Tibial artery (tissue), 4 donors: ENCODE measurements around the gene MYH6.

Source experiments
- DNase-seq, 2 donors: peaks; one replicate each; pipeline ENCODE4 v3.0.0-alpha.2; 2019
- H3K27ac ChIP-seq, 2 donors: fragments of 200-600 bp; sonication (generic) in 1 of 2; 1 replicate in 1 of 2; 2 replicates in 1 of 2; pipeline ENCODE4 v1.5.1; 2018 to 2019; ENCODE audit warnings: mild to moderate bottlenecking in 1 of 2
- H3K27me3 ChIP-seq, 2 donors: fragments of 200-600 bp; sonication (generic) in 1 of 2; one replicate each; pipeline versions ENCODE4 v1.5.1 to v1.6.0; 2016 to 2019
- H3K36me3 ChIP-seq, 3 donors: fragments of 200-600 bp; sonication (generic) in 2 of 3; one replicate each; pipeline ENCODE4 v1.5.1; 2016 to 2019; ENCODE audit warnings: mild to moderate bottlenecking in 2 of 3
- H3K4me1 ChIP-seq, 4 donors: fragments of 200-600 bp; sonication (generic) in 2 of 4; 1 replicate in 3 of 4; 2 replicates in 1 of 4; pipeline ENCODE4 v1.5.1; 2016 to 2019
- H3K4me3 ChIP-seq, 2 donors: fragments of 200-600 bp; sonication (generic) in 1 of 2; 1 replicate in 1 of 2; 2 replicates in 1 of 2; pipeline ENCODE4 v1.5.1; 2018 to 2019; ENCODE audit warnings: mild to moderate bottlenecking in 2 of 2
- H3K9me3 ChIP-seq, 3 donors: fragments of 200-600 bp; sonication (generic) in 1 of 3; one replicate each; pipeline ENCODE4 v1.5.1; 2016 to 2019
- intact Hi-C: fragments of 100-400 bp; cut with DNase I; formaldehyde crosslinking; loops from one replicate; pipeline ENCODE4 v1.15.0; 2023; ENCODE audit warnings: low total_unique reads
- TF ChIP-seq, protein P1 (sequence below), 2 experiments: fragments of 200-600 bp in 1 of 2; fragments of 450-650 bp in 1 of 2; IDR thresholded peaks; one replicate each; pipeline ENCODE4 v1.5.1; 2017 to 2019; ENCODE audit warnings: antibody characterized with exemption in 2 of 2, mild to moderate bottlenecking in 1 of 2, moderate library complexity in 1 of 2

The MYH6 gene

DNA sequence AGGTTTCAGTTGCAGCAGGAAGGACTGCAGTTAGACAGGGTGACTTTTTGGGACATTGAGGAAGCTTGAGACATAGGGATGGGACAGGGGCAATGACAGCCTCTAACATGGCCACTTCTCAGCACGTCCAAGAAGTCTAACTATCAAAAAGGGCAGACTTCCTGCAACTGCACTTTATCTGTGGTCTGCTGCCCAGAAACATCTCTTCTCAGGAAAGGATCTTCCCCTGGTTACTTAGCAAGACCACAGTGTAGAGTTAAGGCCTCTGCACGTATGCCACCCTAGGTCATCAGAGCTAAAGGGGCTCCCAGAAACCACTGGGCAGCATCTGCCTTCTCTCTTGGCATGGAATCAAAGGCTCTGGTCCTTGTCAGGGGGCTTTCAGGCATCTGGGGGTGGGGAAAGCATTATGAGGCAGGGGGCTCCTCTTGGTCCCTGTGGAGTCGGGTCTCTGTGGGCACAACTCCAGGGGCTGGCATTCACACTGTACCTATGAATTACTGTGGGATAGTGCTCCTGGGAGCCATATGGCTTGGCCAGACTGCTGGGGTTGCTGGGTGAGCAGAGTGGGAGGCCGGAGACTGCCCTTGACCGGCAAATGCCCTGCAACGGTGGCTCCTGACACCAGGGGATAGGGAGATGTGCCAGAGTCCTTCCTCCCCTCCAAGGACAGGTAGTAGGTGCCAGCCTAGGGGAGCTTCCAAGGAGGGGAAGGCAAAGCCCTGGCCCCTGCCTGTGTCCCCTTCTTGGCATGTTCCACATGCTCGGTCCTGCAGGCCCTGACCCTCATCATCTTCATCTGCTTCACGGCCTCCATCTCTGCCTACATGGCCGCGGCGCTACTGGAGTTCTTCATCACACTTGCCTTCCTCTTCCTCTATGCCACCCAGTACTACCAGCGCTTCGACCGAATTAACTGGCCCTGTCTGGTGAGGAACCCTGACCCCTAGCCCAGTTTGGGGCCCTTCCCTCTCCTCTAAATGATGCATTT lies 30.2 kb downstream of the MYH6 start:
- peak overlapping the region in 1 of 2 donors; percentile 69 for H3K27ac ChIP-seq
- H3K36me3 ChIP-seq: no peaks in the 10 kb centered on the region
- H3K9me3 ChIP-seq: no peaks in the 10 kb centered on the region
- no peak for DNase-seq
- H3K27me3 ChIP-seq: peaks cover 0 to 23% of the 10 kb centered on the region in 2 donors
- TF ChIP-seq, protein P1, sequence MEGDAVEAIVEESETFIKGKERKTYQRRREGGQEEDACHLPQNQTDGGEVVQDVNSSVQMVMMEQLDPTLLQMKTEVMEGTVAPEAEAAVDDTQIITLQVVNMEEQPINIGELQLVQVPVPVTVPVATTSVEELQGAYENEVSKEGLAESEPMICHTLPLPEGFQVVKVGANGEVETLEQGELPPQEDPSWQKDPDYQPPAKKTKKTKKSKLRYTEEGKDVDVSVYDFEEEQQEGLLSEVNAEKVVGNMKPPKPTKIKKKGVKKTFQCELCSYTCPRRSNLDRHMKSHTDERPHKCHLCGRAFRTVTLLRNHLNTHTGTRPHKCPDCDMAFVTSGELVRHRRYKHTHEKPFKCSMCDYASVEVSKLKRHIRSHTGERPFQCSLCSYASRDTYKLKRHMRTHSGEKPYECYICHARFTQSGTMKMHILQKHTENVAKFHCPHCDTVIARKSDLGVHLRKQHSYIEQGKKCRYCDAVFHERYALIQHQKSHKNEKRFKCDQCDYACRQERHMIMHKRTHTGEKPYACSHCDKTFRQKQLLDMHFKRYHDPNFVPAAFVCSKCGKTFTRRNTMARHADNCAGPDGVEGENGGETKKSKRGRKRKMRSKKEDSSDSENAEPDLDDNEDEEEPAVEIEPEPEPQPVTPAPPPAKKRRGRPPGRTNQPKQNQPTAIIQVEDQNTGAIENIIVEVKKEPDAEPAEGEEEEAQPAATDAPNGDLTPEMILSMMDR (IDR thresholded peaks at IDR 0.05): no peak
- intact Hi-C loops: loop anchor here (5.0 kb wide), 1 partner anchor 111 kb away; no protein-coding TSS in a partner anchor
- H3K4me3 ChIP-seq: no peak overlapping the region
- peaks cover 0 to 6% (median 2%) of the 10 kb centered on the region in 4 donors for H3K4me1 ChIP-seq

DNA sequence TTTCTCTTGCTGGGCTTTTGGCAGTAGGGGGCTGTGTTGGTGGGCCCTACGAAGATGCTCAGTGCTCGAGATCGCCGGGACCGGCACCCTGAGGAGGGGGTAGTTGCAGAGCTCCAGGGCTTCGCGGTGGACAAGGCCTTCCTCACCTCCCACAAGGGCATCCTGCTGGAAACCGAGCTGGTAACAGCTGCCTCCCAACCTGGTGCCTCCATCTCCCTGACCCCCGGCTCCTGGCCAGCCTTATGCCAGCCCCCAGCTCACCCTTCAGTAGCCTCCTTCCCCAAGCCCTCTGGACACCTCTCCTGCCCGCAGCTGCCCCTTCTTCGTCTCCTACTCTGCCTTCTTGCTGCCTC lies 30.9 kb downstream of the MYH6 start:
- intact Hi-C loops: loop anchor here (5.0 kb wide), 1 partner anchor 110 kb away; no protein-coding TSS in a partner anchor
- TF ChIP-seq, protein P1 (IDR thresholded peaks at IDR 0.05): no peak
- peak overlapping the region in 1 of 2 donors; percentile 69 for H3K27ac ChIP-seq
- peak overlapping the region in 1 of 2 donors; percentile 23 for H3K4me3 ChIP-seq
- H3K4me1 ChIP-seq: peaks cover 0 to 6% (median 2%) of the 10 kb centered on the region in 4 donors
- H3K36me3 ChIP-seq: no peaks in the 10 kb centered on the region
- H3K9me3 ChIP-seq: no peaks in the 10 kb centered on the region
- peaks cover 0 to 21% of the 10 kb centered on the region in 2 donors for H3K27me3 ChIP-seq
- no peak for DNase-seq

DNA sequence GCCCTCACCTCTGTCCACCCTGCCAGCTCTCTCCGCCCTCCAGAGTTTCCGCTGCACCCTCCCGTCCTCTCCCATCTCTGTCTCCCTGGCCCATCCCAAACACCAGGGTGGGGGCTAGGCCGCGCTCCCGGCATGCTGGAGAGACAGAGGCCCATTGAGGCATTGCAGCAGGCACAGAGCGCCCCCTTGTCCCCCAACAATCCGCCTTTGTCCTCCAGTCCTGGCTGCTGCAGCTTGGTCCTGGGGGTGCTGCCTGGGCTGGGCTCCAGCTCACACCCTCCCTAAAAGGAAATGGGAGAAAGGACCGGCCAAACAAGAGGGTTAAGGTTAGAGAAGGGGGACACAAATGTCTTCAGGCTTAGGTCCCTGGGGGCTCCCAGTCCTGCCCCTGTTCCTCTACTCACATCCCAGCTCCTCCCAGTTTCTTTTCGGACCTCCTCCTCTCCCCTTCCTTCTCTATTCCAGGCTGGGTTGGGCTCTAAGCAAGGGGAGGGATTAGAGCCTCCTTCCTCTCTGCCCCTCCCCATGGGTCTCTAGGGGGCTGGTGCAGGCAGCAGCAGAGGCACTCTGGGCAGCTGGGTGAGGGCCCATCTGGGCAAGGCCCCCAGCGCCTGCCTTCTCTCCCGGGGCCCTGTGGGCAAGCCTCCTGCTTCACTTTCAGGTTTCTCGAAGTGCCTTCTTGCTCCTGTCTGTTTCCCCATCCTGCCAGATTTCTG lies 31.4 kb downstream of the MYH6 start, which contains the start of gene CMTM5:
Gene CMTM5, plus strand, starts transcription at position 565 of the 716 bp plus-strand sequence. CDS start 206 bp downstream, outside the sequence.
- DNase-seq: no peak
- Histone ChIP-seq H3K4me1 (peaks cover 0 to 6% (median 2%) of the 10 kb centered on the region in 4 donors), H3K36me3 (no peaks in the 10 kb centered on the region), H3K27me3 (peaks cover 0 to 16% of the 10 kb centered on the region in 2 donors), H3K4me3 (peak within 1 kb of the TSS; percentile 23 to 34), H3K27ac (peak within 1 kb of the TSS; percentile 34 to 69), H3K9me3 (no peaks in the 10 kb centered on the region)
- intact Hi-C loops: loop anchor here (5.0 kb wide), 1 partner anchor 109 kb away; no protein-coding TSS in a partner anchor
- TF ChIP-seq, protein P1 (IDR thresholded peaks at IDR 0.05): no peak

DNA sequence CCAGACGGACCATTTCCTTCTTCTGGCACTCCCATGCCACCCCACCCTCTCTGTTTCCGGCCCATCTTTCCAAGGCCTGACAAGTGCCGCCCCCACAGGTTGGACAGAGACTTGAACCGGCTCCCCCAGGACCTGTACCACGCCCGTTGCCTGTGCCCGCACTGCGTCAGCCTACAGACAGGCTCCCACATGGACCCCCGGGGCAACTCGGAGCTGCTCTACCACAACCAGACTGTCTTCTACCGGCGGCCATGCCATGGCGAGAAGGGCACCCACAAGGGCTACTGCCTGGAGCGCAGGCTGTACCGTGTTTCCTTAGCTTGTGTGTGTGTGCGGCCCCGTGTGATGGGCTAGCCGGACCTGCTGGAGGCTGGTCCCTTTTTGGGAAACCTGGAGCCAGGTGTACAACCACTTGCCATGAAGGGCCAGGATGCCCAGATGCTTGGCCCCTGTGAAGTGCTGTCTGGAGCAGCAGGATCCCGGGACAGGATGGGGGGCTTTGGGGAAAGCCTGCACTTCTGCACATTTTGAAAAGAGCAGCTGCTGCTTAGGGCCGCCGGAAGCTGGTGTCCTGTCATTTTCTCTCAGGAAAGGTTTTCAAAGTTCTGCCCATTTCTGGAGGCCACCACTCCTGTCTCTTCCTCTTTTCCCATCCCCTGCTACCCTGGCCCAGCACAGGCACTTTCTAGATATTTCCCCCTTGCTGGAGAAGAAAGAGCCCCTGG lies 32.4 kb downstream of the MYH6 start:
- H3K4me1 ChIP-seq: peaks cover 0 to 6% (median 2%) of the 10 kb centered on the region in 4 donors
- no peaks in the 10 kb centered on the region for H3K9me3 ChIP-seq
- no peak for DNase-seq
- H3K4me3 ChIP-seq: no peak overlapping the region
- no peaks in the 10 kb centered on the region for H3K36me3 ChIP-seq
- TF ChIP-seq, protein P1 (IDR thresholded peaks at IDR 0.05): no peak
- intact Hi-C loops: loop anchor here (5.0 kb wide), 1 partner anchor 108 kb away; no protein-coding TSS in a partner anchor
- peaks cover 0 to 10% of the 10 kb centered on the region in 2 donors for H3K27me3 ChIP-seq
- peak overlapping the region in 1 of 2 donors; percentile 69 for H3K27ac ChIP-seq

DNA sequence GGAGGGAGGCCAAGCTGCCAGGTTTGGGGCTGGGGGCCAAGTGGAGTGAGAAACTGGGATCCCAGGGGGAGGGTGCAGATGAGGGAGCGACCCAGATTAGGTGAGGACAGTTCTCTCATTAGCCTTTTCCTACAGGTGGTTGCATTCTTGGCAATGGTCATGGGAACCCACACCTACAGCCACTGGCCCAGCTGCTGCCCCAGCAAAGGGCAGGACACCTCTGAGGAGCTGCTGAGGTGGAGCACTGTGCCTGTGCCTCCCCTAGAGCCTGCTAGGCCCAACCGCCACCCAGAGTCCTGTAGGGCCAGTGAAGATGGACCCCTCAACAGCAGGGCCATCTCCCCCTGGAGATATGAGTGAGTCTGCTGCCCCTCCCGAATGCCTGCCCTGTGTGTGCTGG lies 35.0 kb downstream of the MYH6 start:
- H3K9me3 ChIP-seq: no peaks in the 10 kb centered on the region
- H3K27me3 ChIP-seq: no peaks in the 10 kb centered on the region
- no peak overlapping the region for H3K27ac ChIP-seq
- no peak overlapping the region for H3K4me3 ChIP-seq
- peaks cover 0 to 6% (median 2%) of the 10 kb centered on the region in 4 donors for H3K4me1 ChIP-seq
- intact Hi-C loops: no loop called here
- H3K36me3 ChIP-seq: no peaks in the 10 kb centered on the region
- TF ChIP-seq, protein P1 (IDR thresholded peaks at IDR 0.05): no peak
- no peak for DNase-seq
